Measurements from ENCODE around the gene GNPDA2. TPM values are rescaled to one million over a fixed set of nuclear protein-coding genes. Genes with fewer than 3 reads are reported as not detected.
A peak's percentile ranks its signal among the peaks of the same experiment; 100 is the strongest.

Gene GNPDA2
- total and polyA plus RNA-seq, 2 of the 8 experiments (the other 6 are each of a cell fraction or from before 2014, with no cell fraction given), result 3.0 to 4.8 TPM

DNA sequence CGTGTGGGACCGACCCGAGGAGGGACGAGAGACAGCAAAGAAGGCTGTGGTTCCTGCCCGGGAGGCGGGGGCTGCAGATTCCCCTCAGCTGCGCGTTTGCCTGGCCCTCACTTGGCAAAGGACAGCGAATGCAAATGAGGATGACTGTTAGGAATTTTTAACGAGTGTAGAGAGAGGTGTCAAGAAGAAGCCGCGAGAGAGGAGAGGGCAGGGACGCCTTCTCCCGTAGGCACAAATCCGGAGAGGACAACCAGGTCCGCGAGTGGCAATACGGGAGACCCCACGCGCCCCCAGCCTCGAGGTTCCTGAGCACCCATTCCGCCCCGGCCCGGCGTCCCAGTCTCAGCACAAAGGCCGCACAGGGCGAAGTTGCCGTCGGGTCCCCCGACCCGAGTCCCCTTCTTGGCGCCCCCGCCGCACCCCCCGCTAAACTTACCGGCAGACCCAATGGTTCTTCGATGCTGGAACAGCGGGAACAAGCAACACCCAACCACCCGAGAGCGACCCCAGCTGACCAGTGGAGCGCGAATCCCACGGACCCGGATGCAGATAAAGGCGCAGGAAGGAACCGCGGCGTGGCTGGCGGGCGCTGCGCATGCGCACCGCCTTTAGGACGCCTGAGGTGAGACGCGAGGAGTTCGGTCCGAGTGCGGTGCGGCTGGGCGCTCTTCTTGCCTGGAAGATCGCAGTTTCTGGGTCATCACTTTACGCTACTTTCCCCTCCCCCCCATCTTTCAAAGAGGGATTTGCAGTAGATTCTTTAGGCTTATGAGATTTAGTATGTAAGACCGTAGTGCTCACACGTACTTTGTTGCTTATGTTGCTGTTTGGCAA is at the start of gene GNPDA2 (continued):
- TF ChIP-seq, protein P1, sequence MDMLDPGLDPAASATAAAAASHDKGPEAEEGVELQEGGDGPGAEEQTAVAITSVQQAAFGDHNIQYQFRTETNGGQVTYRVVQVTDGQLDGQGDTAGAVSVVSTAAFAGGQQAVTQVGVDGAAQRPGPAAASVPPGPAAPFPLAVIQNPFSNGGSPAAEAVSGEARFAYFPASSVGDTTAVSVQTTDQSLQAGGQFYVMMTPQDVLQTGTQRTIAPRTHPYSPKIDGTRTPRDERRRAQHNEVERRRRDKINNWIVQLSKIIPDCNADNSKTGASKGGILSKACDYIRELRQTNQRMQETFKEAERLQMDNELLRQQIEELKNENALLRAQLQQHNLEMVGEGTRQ (IDR thresholded peaks at IDR 0.05; ENCODE audit: low read length), result no peak
- 0 out of 4 replicates have a peak, but pooled peaks of 1 of the 2 experiments have one; percentile 69 for TF ChIP-seq HDAC2 (IDR thresholded peaks at IDR 0.05; ENCODE audit: borderline replicate concordance in 1 of 2, low read depth in 2 of 2, low read length in 2 of 2)
- TF ChIP-seq SIX5 (IDR thresholded peaks at IDR 0.05; ENCODE audit: low read depth, low read length), result no peak
- TF ChIP-seq POLR2A (IDR thresholded peaks at IDR 0.05; ENCODE audit: control extremely low read depth in 1 of 2, low read depth in 2 of 2, low read length in 2 of 2), result peak; percentile 23 to 86
- TF ChIP-seq SIRT6 (IDR thresholded peaks at IDR 0.05; ENCODE audit: low read length), result no peak
- TF ChIP-seq SP2 (IDR thresholded peaks at IDR 0.05; ENCODE audit: low read length), result no peak
- no peak; the same call in 1 of the 2 replicates for TF ChIP-seq KDM1A (IDR thresholded peaks at IDR 0.05; ENCODE audit: borderline replicate concordance, low read length)
- TF ChIP-seq RFX5 (IDR thresholded peaks at IDR 0.05; ENCODE audit: borderline replicate concordance, low read depth, low read length), result no peak
- TF ChIP-seq, protein P2, sequence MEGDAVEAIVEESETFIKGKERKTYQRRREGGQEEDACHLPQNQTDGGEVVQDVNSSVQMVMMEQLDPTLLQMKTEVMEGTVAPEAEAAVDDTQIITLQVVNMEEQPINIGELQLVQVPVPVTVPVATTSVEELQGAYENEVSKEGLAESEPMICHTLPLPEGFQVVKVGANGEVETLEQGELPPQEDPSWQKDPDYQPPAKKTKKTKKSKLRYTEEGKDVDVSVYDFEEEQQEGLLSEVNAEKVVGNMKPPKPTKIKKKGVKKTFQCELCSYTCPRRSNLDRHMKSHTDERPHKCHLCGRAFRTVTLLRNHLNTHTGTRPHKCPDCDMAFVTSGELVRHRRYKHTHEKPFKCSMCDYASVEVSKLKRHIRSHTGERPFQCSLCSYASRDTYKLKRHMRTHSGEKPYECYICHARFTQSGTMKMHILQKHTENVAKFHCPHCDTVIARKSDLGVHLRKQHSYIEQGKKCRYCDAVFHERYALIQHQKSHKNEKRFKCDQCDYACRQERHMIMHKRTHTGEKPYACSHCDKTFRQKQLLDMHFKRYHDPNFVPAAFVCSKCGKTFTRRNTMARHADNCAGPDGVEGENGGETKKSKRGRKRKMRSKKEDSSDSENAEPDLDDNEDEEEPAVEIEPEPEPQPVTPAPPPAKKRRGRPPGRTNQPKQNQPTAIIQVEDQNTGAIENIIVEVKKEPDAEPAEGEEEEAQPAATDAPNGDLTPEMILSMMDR (IDR thresholded peaks at IDR 0.05; ENCODE audit: control extremely low read depth in 1 of 3, insufficient read depth in 1 of 3, low read depth in 1 of 3, low read length in 3 of 3), result peak in 1 of 3 experiments; percentile 5; a peak in 2 of 4 replicates
- no peak for TF ChIP-seq GABPA (IDR thresholded peaks at IDR 0.05; ENCODE audit: borderline replicate concordance, insufficient read depth, low read length)
- no peak for TF ChIP-seq CBX5 (IDR thresholded peaks at IDR 0.05; ENCODE audit: low read depth, low read length)
- TF ChIP-seq ASH2L (IDR thresholded peaks at IDR 0.05; ENCODE audit: low read length), result peak; percentile 91
- TF ChIP-seq TAF7 (optimal IDR thresholded peaks at IDR 0.05; ENCODE audit: borderline replicate concordance, low read depth, low read length), result peak; percentile 36
- no peak for TF ChIP-seq EZH2 (IDR thresholded peaks at IDR 0.05; ENCODE audit: low read depth, low read length, severe bottlenecking)
- peak; percentile 81; the same call in 1 of the 2 replicates for TF ChIP-seq TAF1 (IDR thresholded peaks at IDR 0.05; ENCODE audit: low read depth, low read length)
- TF ChIP-seq POU5F1 (IDR thresholded peaks at IDR 0.05; ENCODE audit: low read depth, low read length), result no peak
- TF ChIP-seq TBP (IDR thresholded peaks at IDR 0.05; ENCODE audit: low read depth, low read length), result peak; percentile 61
- TF ChIP-seq TCF12 (IDR thresholded peaks at IDR 0.05; ENCODE audit: low read depth, low read length), result no peak
- no peak for TF ChIP-seq JUN (IDR thresholded peaks at IDR 0.05; ENCODE audit: low read depth, low read length)
- TF ChIP-seq YY1 (IDR thresholded peaks at IDR 0.05; ENCODE audit: low read depth, low read length), result no peak
- TF ChIP-seq SP1 (IDR thresholded peaks at IDR 0.05; ENCODE audit: low read depth, low read length), result no peak
